GDM1 (cell line): ENCODE data around the gene CLSTN2.

Experiments used
- DNase-seq: peaks from one replicate; lab custom pipeline; 2025; lab: John Stamatoyannopoulos, UW

The CLSTN2 gene

DNA sequence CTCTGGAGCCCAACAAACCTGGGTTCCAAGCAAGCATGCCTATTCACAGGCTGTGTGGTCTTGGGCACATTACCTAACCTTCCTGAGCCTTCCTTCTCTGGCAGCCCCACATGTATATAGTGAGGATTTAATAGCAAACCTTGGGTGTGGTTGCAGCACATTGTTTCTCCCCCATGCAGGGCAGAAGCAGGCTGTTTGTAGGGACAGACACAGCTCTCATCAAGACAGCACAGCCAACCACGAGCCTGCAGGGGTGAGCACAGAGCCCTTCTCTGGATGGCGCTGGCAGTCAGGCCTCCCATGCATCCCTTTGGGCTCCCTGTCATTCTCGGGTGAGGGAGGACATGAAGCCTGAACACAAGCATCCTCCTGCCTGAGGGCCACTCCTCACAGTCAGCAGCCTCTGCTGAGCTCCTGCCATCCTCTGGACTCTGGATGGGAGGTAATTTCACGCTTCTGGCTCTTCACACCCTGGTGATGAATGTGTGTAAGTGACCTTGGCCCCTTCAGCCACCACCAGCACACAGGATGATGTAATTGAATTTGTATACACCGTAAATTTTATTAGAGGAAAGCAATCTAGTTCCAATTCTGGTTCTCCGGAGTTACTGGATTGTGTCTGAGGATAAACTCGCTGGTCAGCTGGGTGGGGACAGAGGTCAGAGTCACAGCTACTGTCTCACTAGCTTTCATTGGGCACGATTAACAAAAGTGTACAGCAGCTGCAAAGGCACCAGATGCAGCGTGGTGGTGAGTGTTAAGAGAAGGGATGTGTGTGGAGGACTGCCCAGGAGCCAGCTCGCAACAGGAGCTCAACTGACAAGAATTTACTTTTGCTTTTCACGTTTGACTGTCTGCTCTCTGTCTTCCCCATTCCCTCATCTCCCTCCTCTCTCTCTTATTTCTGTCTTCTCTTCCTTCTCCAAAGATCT is 118.1 kb downstream of the CLSTN2 start:
- no peak for DNase-seq

DNA sequence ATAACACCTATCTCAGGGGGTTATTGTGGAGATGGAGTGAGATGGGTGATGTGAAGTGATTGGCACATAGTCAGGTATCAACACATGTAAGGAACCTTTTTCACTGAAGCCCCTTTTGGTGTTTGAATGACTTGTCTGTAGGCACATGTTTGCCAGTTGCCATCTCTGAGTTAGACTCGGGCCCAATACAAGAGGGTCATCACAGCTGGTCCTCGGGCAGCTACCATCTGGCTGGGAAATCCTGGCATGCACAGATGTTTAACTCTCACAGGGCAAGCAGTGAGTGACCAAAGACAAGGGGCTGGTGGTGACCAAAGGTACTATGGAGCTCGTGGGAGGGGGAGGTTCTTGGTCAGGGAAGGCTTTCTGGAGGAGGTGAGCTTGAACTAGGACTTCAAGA is 118.8 kb downstream of the CLSTN2 start:
- DNase-seq, result no peak

GRCh38 chr3:140055092-140055791 is 120.3 kb downstream of the CLSTN2 start:
- no peak for DNase-seq

- DNase-seq, result no peak
Observed at GRCh38 chr3:140056047-140056446, 121.1 kb downstream of the CLSTN2 start.

- no peak for DNase-seq
Observed at GRCh38 chr3:140061211-140061610, 126.2 kb downstream of the CLSTN2 start.

GRCh38 chr3:140062461-140062860 is 127.5 kb downstream of the CLSTN2 start:
- DNase-seq, result no peak

DNA sequence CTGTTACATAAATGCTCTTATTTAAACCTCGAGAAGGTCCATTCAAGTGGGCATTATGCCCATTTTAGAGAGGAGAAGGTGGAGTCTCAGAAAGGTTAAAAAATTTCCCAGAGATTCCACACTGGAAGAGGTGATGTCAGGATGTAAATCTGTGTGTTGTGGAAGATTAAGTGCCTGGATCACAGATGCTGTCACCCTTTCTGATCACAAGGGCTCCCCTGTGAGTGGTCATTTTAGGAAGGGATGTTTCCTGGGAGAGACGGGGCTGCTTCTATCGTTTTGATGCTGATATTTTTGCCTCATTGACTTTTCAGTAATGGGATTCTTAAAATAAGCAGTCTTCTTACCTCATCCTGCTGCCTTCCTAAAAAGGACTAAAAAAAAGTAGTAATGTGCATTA is 132.5 kb downstream of the CLSTN2 start:
- DNase-seq, result no peak

DNA sequence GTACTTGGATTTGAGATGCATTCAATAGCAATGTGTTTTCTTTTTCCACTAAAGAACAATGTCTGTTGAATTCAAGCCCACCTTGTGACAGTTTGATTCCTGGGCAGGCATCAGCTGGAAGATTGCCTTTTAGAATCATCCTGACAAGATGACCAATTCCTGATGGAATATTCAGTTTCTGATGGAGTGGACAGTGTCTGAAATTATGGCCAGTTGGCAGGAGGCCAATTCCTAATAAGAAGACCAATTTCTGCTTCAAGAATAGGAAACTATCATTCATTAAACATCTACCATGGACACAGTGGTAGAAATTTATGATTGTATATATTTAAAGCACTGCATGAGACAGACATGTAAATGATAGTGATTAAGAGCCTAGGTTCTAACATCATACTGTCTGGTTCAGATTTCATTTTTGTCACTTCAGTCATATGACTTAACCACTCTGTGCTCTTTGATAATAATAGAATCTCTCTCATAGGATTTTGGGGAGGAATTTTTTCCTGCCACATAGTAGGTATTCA is 133.6 kb downstream of the CLSTN2 start:
- DNase-seq, result no peak

GRCh38 chr3:140073278-140074045 is 138.5 kb downstream of the CLSTN2 start:
- DNase-seq, result no peak

DNA sequence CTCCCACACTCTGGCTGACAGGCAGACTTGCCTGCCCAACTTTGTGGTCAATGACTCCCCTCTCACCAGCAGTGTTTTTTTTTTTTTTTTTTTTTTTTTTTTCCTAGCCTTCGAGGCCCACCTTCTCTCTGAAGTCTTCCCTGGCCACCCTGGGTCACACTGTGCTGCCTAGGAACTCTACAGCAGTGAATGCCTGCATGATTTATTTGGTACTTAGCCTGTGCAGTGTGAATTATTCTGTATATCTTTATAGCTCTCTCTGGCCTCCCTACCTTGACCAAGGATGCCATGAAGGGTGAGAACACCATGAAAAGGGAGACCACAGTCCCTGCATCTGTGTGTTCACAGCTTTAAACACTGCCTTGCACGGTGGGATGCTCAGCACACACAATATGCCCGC is 141.6 kb downstream of the CLSTN2 start:
- no peak for DNase-seq

- DNase-seq, result no peak
Observed at GRCh38 chr3:140077406-140077805, 142.4 kb downstream of the CLSTN2 start.

DNA sequence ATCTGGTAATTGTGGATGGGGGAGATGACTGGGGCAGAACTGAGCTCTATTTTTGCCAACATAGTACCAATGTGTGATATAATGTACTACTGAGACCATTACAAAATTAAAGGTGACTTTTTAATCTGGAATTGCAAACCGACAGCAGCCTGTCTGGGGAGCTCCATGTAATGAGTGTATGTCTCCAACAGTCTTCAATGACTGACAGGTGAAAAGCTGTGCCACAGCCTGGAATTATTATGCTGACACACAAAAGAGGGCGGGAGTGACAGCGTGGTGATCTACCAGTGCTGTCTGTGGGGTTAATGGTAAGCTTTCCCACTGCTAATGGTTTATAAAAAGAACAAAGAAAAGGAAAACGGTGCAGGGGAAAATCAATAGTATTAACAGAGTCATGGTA is 143.4 kb downstream of the CLSTN2 start:
- DNase-seq, result no peak

DNA sequence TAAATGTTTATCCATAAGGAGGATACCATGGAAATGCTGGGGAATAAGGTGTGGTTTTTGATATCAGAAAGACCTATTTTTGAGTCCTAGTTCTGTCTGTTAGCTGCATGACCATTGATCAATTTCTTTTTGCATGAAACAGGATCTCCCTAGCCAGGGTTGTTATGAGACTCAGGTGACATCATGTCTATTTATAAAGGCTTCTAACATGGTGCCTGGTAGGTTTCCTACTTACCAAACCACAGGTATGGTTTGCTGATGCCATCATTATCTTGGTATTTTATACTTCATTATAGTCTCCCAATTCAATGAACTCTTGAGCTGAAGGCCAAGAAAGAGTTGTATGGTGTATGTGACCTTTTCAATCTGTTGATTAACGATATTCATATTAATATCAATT is 144.0 kb downstream of the CLSTN2 start:
- DNase-seq, result no peak

- no peak for DNase-seq
Observed at GRCh38 chr3:140081887-140082286, 146.9 kb downstream of the CLSTN2 start.

DNA sequence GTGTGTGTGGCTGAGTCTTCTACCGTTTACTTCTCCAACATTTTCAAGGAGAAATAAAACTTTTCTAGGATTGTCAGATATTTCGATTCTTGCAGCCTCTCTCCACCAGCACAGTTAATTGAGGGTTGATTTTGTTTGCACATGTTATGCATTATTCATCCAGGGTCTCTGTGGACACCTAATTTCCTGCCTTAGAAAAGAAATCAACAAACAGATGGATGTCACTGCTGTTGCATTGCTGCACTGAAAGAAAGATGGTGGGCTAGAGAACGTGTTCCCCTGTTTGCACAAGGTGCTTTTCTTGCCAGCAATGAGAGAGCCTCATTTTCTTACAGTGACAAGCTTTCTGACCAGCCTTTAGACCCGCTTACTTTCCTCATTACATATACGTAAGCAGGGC is 150.0 kb downstream of the CLSTN2 start:
- DNase-seq, result no peak

DNA sequence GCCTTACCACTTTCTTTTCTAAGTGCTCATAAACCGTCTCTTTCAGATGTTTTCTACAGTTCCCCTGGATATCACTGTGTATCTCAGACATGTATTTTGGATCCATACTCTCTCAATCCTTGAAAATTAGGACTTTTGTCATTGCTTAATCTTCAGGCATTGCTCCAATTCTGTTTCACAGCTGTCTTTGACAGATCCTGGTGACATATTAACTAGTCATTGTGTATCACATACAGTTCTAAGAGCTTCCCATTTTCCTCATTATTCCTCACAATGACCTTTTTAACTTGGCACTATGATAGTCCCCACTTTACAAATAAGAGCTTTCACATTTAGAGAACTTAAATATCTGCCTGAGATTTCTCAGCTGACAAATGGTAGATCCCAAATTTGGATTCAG is 151.7 kb downstream of the CLSTN2 start:
- DNase-seq, result no peak

- DNase-seq, result no peak
Observed at GRCh38 chr3:140088058-140088457, 153.1 kb downstream of the CLSTN2 start.

DNA sequence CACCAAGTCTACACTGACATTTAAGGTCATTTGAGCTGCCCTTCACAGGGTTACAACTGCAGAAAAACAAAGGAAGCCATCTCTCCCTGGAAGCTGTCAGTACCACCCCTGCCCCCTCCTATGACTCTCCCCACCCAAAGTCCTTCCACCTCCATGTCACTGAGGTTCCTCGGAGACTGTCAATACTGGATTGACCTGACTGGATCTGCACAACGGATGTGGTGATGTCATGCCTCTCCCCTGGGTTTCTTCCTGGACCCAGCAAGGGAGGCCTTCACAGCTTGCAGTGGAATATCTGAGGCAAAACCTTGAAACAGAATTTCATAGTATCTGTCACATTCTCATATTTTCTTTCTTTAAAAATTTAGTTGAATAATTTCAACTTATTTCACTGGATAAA is 153.5 kb downstream of the CLSTN2 start:
- DNase-seq, result no peak

DNA sequence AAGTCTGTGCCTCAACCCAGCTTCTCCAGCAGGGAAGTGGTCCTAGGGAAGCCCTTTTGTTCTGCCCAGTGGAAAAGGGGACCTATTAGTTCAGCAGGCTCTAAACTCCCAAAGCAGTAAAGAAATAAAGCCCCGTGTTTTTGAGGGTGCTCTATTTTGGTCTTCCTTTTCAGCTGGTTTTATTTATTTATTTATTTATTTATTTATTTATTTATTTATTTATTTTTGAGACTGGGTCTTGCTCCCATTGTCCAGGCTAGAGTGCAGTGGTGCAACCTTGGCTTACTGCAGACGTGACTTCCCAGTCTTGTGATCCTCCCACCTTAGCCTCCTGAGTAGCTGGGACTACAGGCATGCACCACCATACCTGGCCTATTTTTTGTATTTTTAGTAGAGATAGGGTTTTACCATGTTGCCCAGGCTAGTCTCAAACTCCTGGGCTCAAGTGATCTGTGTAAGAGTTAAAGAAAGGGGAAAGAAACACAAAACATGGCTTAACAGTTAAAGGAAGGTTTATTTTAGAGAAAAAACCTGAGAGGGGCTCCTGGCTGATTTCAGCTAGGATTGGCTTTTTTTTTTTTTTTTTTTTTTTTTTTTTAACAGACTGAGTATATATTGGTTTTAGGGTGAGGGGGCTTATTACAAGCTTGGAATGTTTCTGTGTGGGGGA is 154.6 kb downstream of the CLSTN2 start:
- no peak for DNase-seq

DNA sequence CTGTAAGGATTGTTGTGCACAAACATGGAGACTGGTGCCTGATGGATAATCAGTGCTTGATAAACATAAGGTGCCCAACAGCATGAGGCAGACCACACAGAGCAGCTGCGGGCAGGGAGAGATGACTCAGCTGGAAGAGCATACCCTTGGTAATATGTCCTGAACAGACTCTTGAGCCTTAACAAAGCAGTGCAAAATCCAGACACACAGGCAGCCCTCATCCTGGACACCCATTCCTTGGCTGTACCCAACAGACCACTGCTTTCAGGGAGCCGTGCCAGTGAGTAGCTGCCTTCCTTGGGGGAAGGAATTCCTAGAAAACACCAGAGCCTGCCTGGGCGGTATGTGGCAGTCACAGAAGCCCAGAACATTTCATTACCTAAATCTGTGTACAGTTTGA is 156.2 kb downstream of the CLSTN2 start:
- no peak for DNase-seq

- DNase-seq, result no peak
Observed at GRCh38 chr3:140092848-140093536, 158.0 kb downstream of the CLSTN2 start.
